AG09319 (cell line): Measurements from ENCODE around the gene ABCA9.

ENCODE experiments used
- DNase-seq: peaks from one replicate; pipeline ENCODE4 v3.0.0-alpha.2; 2010; ENCODE audit warnings: low read depth; ENCODE audit errors: extremely low read depth
- TF ChIP-seq, protein P1 (sequence below): IDR thresholded peaks from 2 replicates; pipeline ENCODE4 v1.5.1; 2011; ENCODE audit warnings: low read depth, mild to moderate bottlenecking, inconsistent platforms, low read length, moderate library complexity

ABCA9 gene

DNA sequence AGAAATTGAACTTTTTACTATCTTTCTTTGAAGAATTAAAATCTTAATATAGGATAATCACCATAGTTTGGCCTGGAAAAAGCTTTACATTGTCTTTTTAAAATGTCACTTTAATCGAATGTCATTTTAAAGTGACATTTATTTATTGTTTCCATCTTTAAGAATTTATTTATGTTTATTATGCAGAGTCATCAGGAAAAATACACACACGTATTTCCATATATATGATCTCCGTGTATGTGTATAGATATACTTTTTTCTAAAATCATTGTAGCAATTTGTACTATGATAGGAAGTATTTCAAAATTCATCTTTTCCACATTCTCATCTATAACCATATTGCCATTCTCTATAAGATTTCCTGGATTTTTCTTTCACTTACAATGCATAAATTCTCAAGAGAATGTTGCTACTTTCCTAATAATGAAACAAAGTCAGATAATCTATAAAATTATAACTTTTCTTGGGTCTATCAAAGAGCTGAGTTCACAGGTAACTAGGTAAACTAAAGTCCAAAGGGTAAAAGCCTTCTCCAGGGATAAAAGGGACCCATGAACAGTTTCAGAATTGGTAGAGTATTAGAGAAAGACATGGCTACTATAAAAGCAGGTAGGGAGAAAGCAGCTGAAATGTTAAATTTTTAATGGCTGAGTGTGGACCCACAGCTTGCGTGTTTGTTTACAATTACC, 117.5 kb downstream of the ABCA9 start:
- no peak for DNase-seq
- TF ChIP-seq, protein P1, sequence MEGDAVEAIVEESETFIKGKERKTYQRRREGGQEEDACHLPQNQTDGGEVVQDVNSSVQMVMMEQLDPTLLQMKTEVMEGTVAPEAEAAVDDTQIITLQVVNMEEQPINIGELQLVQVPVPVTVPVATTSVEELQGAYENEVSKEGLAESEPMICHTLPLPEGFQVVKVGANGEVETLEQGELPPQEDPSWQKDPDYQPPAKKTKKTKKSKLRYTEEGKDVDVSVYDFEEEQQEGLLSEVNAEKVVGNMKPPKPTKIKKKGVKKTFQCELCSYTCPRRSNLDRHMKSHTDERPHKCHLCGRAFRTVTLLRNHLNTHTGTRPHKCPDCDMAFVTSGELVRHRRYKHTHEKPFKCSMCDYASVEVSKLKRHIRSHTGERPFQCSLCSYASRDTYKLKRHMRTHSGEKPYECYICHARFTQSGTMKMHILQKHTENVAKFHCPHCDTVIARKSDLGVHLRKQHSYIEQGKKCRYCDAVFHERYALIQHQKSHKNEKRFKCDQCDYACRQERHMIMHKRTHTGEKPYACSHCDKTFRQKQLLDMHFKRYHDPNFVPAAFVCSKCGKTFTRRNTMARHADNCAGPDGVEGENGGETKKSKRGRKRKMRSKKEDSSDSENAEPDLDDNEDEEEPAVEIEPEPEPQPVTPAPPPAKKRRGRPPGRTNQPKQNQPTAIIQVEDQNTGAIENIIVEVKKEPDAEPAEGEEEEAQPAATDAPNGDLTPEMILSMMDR: no peak

DNA sequence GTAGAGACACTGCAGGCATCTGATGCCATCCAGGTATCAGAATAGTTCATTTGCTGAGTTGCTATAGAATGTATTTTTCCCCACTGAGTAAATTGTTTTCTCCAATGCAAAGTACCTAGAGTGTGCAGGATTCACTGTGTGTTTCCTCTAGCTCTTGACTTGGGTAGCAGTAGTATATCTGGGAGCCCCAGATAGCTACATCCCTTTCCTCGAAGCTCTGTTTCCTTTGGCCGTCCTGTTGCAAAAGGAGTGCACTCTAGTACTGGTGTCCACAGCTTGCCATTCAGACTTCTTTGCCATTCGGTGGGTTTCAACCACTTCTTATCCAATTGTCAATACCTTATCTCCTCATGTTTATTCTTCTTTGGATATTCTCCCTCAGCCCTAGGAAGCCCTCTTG, 118.3 kb downstream of the ABCA9 start:
- DNase-seq: no peak

DNA sequence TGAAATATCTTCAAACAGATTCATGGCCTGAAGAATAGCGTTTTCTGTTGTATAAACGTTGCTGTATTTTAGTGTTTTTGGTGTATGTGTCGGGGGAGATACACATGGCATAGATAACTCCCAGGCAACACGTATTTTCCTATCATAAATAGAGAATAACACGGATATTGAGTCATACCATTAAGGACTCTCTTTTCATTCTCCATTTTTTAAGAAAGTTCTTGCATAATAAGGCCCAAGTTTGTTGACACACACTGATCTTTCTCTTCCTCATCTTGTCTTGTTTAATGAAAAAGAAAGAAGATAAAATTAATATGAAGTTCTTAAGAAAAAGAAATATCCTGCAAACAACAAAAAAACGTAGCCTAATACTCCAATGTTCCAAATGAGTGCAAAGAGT, 119.0 kb downstream of the ABCA9 start:
- DNase-seq: no peak
- TF ChIP-seq, protein P1: no peak

More for the DNA sequence above, 118.3 kb downstream of the ABCA9 start:
- TF ChIP-seq, protein P1: no peak

DNA sequence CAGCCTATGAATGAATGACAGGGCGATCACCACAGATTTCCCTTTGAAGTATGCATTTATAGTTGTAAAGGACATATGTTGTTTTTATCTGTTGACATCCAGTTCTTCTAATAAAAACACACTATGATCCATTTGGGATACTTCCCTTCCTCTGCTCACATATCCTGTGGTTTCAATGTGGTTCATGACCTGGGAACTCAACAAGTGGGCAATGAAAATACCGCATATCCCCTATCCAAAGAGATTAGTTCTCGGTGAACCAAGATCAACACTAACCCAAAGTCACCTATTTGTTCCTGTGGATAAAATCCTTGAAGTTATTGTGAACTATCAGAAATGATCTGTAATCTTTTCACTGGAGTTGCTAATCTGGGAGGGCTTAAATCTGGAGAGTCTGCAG, 121.5 kb downstream of the ABCA9 start:
- DNase-seq: no peak

DNA sequence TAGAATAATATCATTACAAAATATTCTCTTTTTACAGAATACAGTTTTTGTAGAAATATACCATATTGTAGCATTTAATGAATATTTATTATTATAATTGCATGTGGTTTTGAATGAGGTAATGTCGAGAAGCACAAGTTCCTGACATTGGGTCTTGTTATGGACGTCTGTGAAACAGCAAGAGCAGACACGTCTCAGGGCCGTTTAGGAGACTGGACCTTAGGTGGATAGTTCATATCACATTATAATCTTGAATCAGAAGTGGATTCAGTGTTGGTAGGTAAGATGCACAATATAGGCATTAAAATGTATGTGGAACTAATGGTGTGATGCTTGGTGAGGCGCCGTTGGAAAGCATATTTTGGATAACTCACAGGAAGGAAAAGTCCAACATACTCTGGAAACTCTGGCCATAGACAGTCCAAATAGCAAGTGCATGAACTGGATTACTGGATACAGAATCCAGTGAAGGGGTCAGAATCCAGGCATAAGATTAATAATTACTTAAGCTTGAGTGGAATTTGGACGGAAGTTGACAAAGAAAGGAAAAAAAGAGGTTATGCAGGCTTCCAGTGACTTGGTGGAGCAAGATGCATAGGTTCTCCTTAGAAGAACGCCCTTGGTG, 122.7 kb downstream of the ABCA9 start:
- DNase-seq: no peak
- TF ChIP-seq, protein P1: no peak

More for the DNA sequence above, 121.5 kb downstream of the ABCA9 start:
- TF ChIP-seq, protein P1: no peak

DNA sequence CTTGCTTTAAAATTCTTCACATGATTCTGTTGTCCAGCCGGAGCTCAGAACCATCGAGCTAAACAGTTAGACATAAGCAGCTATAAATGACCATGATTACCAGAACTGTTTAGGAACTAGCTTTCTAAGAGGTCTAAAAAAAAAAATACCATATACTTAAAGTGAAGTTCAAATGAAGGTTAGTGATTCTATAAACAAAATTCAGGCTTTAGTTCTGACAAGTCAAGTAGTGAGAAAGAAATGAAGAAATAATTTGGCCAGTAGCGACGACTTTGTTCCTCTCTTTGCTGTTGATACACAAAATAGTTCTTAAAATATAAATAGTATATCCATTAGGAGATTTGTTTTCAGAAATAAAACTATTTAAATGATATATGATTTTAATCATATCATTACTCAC, 133.2 kb downstream of the ABCA9 start:
- DNase-seq: no peak
- TF ChIP-seq, protein P1: no peak

DNA sequence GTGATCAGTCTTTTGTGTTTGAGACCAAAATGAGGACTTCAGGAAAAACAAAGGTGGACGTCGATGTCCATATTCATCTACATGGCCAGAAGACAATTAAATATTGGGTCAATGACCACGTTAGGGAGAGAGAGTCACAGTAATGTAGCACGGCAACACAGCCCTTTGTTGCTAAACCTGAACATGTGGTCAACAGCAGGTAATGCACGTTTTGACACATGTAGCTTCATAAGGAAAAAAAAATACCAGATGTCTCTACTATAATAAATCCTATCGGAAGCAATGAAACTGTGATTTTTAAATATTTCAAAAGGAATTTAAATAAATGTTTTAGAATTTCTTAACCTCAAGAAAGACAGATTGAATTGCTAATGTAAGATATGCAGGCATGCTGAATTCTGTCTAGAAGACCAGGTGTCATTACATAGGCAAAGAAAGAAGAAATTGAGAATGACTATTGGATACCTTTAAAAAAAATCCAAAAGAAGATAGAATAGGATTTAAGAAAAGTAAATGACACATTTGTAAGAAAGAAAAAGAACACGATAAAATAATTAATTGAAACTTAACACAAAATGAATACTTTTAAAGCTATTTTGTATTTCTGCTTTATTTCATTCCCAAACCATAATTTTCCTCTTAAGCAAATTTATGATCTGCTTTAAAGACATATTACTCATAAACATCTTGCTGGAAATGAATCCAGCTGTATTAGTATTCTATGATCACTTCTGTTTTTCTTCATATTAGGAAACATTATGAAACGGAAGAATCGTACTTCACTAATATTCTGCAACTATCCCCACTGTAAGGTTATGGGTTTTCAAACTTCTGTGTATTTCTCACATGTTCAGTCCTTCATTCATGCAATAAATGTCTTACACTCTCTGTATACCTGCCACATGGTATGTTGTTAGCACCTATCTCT, 135.7 kb downstream of the ABCA9 start:
- DNase-seq: no peak
- TF ChIP-seq, protein P1: no peak
